Caco-2 (cell line): ENCODE measurements around the gene BPIFB2. TPM values are rescaled to one million over a fixed set of nuclear protein-coding genes. Genes with fewer than 3 reads are reported as not detected.

ENCODE experiments used
- BruUV-seq: library from RNA; stranded (reverse); fragments of 400-500 nt; replicated peaks from 2 replicates; lab custom pipeline; 2021; lab: Mats Ljungman, UMichigan
- CTCF ChIA-PET: fragments of 300-600 bp; sonication (Branson Sonifier 250); formaldehyde crosslinking; loops from one replicate; lab custom pipeline; 2022; ENCODE audit warnings: antibody characterized with exemption; lab: Charles Lee
- POLR2A ChIA-PET: fragments of 300-600 bp; sonication (Branson Sonifier 250); formaldehyde crosslinking; loops from one replicate; lab custom pipeline; 2022; ENCODE audit warnings: antibody characterized with exemption; lab: Charles Lee
- DNase-seq, 2 experiments: peaks; one replicate each; pipeline versions ENCODE4 v3.0.0 to v3.0.0-alpha.2; 2020 to 2022
- H3K27me3 ChIP-seq: replicated peaks from 2 replicates; pipeline ENCODE4 v1.6.0; 2011; ENCODE audit warnings: low read length; ENCODE audit not compliant: control insufficient read depth, insufficient read depth
- H3K36me3 ChIP-seq: 2 replicates; pipeline ENCODE4 v1.5.1; 2011; ENCODE audit warnings: low read length; ENCODE audit not compliant: control insufficient read depth, insufficient read depth
- H3K4me1 ChIP-seq: fragments of 250-450 bp; sonication (Bioruptor Pico); 2 replicates; pipeline ENCODE4 v1.5.1; 2020; ENCODE audit warnings: mild to moderate bottlenecking
- H3K4me3 ChIP-seq: 2 replicates; pipeline ENCODE4 v1.5.1; 2011; ENCODE audit warnings: low read depth, mild to moderate bottlenecking, control low read depth, low read length
- H3K9me3 ChIP-seq: fragments of 250-450 bp; sonication (Bioruptor Pico); 2 replicates; pipeline ENCODE4 v1.5.1; 2020; ENCODE audit warnings: mild to moderate bottlenecking, moderate library complexity
- H3K27ac Mint-ChIP-seq: one replicate; pipeline ENCODE4 v1.8.0; 2022; ENCODE audit warnings: mixed read lengths; ENCODE audit not compliant: unreplicated experiment
- H3K27me3 Mint-ChIP-seq: one replicate; pipeline ENCODE4 v1.8.0; 2022; ENCODE audit warnings: mixed read lengths; ENCODE audit not compliant: insufficient read depth, unreplicated experiment
- H3K36me3 Mint-ChIP-seq: one replicate; pipeline ENCODE4 v1.8.0; 2022; ENCODE audit warnings: mild to moderate bottlenecking, mixed read lengths; ENCODE audit not compliant: insufficient read depth, unreplicated experiment
- H3K4me1 Mint-ChIP-seq: one replicate; pipeline ENCODE4 v1.8.0; 2022; ENCODE audit warnings: low read depth, mixed read lengths; ENCODE audit not compliant: unreplicated experiment
- H3K4me3 Mint-ChIP-seq: one replicate; pipeline ENCODE4 v1.8.0; 2022; ENCODE audit warnings: mild to moderate bottlenecking, moderate library complexity, mixed read lengths; ENCODE audit not compliant: unreplicated experiment
- H3K9me3 Mint-ChIP-seq: one replicate; pipeline ENCODE4 v1.8.0; 2022; ENCODE audit warnings: mixed read lengths; ENCODE audit not compliant: unreplicated experiment
- CTCF ChIP-seq, 2 experiments: fragments of 200-600 bp in 1 of 2; IDR thresholded peaks; 1 replicate in 1 of 2; 2 replicates in 1 of 2; pipeline versions ENCODE4 v1.5.1 to v1.8.0; 2011 to 2022; ENCODE audit warnings: antibody characterized with exemption in 1 of 2, control low read depth in 1 of 2, inconsistent platforms in 1 of 2, low read depth in 1 of 2, low read length in 1 of 2, mild to moderate bottlenecking in 1 of 2, moderate library complexity in 1 of 2; ENCODE audit not compliant: insufficient read depth in 1 of 2, severe bottlenecking in 1 of 2, unreplicated experiment in 1 of 2
- intact Hi-C: fragments of 100-400 bp; cut with micrococcal nuclease; formaldehyde crosslinking; loops from one replicate; pipeline ENCODE4 v1.10.0; 2022; ENCODE audit not compliant: unreplicated experiment
- total RNA-seq: library from RNA; stranded (reverse); gene quantifications from 2 replicates; pipeline ENCODE4 v1.2.3, GENCODE V29; 2022

BPIFB2 gene
- total RNA-seq, 1 experiment from 2014 or later = not detected

- H3K4me1 ChIP-seq = no peaks in the 10 kb centered on the region
- intact Hi-C loops = no loop called here
- ChIA-PET POLR2A (no interaction called here), CTCF (interaction anchor here (0.6 kb wide), 1 partner anchor 261 kb away, joined by 4 read pairs; no protein-coding TSS in a partner anchor)
- TF ChIP-seq CTCF (IDR thresholded peaks at IDR 0.05; ENCODE audit: insufficient read depth in 1 of 2, low read depth in 1 of 2, low read length in 1 of 2, severe bottlenecking in 1 of 2, unreplicated experiment in 1 of 2) = peak in 1 of 2 experiments; percentile 11
- no peaks in the 10 kb centered on the region; the same call in 1 of the 2 replicates for H3K27me3 ChIP-seq
- peaks cover 22% of the 10 kb centered on the region for H3K9me3 Mint-ChIP-seq
- peaks cover 14% of the 10 kb centered on the region for H3K27me3 Mint-ChIP-seq
- DNase-seq = peak in 1 of 2 experiments; percentile 37
- H3K4me1 Mint-ChIP-seq = no peaks in the 10 kb centered on the region
- no TSS peak for BruUV-seq
- peaks cover 6% of the 10 kb centered on the region for H3K36me3 Mint-ChIP-seq
- peaks cover 12% of the 10 kb centered on the region for H3K9me3 ChIP-seq
- H3K4me3 Mint-ChIP-seq = no peak overlapping the region
- no peak overlapping the region for H3K4me3 ChIP-seq
- no peak overlapping the region for H3K27ac Mint-ChIP-seq
- H3K36me3 ChIP-seq = no peaks in the 10 kb centered on the region
Measured at GRCh38 chr20:32959351-32960221, 47.9 kb upstream of the BPIFB2 start.

DNA sequence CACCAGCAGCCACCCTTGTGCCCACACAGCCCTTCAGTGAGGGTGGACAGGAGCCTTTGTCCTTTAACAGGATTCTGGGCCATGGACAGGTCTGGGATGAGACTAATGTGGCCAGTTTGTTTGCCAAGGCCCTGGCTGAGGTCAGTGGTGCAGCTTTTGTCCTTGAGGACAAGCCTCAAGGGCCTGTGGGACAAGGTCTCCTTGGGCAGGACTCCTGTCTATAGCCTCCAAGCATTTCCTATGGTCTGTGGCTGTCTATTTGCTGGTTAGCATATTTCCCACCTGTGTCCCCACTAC is 47.3 kb upstream of the BPIFB2 start:
- H3K27me3 Mint-ChIP-seq = peaks cover 16% of the 10 kb centered on the region
- Histone ChIP-seq H3K4me3 (no peak overlapping the region), H3K36me3 (no peaks in the 10 kb centered on the region), H3K27me3 (no peaks in the 10 kb centered on the region; the same call in none of the 2 replicates), H3K9me3 (peaks cover 12% of the 10 kb centered on the region), H3K4me1 (no peaks in the 10 kb centered on the region)
- BruUV-seq = no TSS peak
- H3K9me3 Mint-ChIP-seq = peaks cover 22% of the 10 kb centered on the region
- POLR2A ChIA-PET = no interaction called here
- peaks cover 6% of the 10 kb centered on the region for H3K36me3 Mint-ChIP-seq
- H3K27ac Mint-ChIP-seq = no peak overlapping the region
- no peak for TF ChIP-seq CTCF (IDR thresholded peaks at IDR 0.05; ENCODE audit: insufficient read depth in 1 of 2, low read depth in 1 of 2, low read length in 1 of 2, severe bottlenecking in 1 of 2, unreplicated experiment in 1 of 2)
- CTCF ChIA-PET = interaction anchor here (0.6 kb wide), 1 partner anchor 261 kb away, joined by 4 read pairs; no protein-coding TSS in a partner anchor
- intact Hi-C loops = no loop called here
- H3K4me3 Mint-ChIP-seq = no peak overlapping the region
- H3K4me1 Mint-ChIP-seq = no peaks in the 10 kb centered on the region
- DNase-seq = no peak

GRCh38 chr20:32960849-32961731 is 46.4 kb upstream of the BPIFB2 start:
- Mint-ChIP-seq H3K4me1 (no peaks in the 10 kb centered on the region), H3K27ac (no peak overlapping the region), H3K4me3 (no peak overlapping the region), H3K36me3 (peaks cover 6% of the 10 kb centered on the region), H3K9me3 (peaks cover 16% of the 10 kb centered on the region), H3K27me3 (peaks cover 16% of the 10 kb centered on the region)
- intact Hi-C loops = no loop called here
- no peak overlapping the region for H3K4me3 ChIP-seq
- H3K36me3 ChIP-seq = no peaks in the 10 kb centered on the region
- BruUV-seq = no TSS peak
- no peak for TF ChIP-seq CTCF (IDR thresholded peaks at IDR 0.05; ENCODE audit: insufficient read depth in 1 of 2, low read depth in 1 of 2, low read length in 1 of 2, severe bottlenecking in 1 of 2, unreplicated experiment in 1 of 2)
- ChIA-PET CTCF (no interaction called here), POLR2A (no interaction called here)
- peaks cover 12% of the 10 kb centered on the region for H3K9me3 ChIP-seq
- no peaks in the 10 kb centered on the region; the same call in none of the 2 replicates for H3K27me3 ChIP-seq
- H3K4me1 ChIP-seq = no peaks in the 10 kb centered on the region
- DNase-seq = peak in 1 of 2 experiments; percentile 39
